Ovary (tissue), 3 donors: Measurements from ENCODE around the gene GLYATL3.

Experiments used
- EP300 ChIP-seq: sonication (generic); formaldehyde crosslinking; IDR thresholded peaks from one replicate; pipeline ENCODE4 v1.6.1; 2017; ENCODE audit warnings: antibody characterized with exemption
- POLR2A ChIP-seq: fragments of 450-650 bp; IDR thresholded peaks from one replicate; pipeline ENCODE4 v1.6.1; 2017; ENCODE audit warnings: antibody characterized with exemption, mild to moderate bottlenecking, moderate library complexity
- TF ChIP-seq, protein P1 (sequence below), 3 donors: fragments of 450-650 bp in 2 of 3; fragments of 200-600 bp in 1 of 3; IDR thresholded peaks; one replicate each; pipeline versions ENCODE4 v1.5.1 to v1.8.0; 2016 to 2022; ENCODE audit warnings: antibody characterized with exemption in 3 of 3, mild to moderate bottlenecking in 1 of 3
- donor health status: DM: no; HTN: no; CAD: no.

DNA sequence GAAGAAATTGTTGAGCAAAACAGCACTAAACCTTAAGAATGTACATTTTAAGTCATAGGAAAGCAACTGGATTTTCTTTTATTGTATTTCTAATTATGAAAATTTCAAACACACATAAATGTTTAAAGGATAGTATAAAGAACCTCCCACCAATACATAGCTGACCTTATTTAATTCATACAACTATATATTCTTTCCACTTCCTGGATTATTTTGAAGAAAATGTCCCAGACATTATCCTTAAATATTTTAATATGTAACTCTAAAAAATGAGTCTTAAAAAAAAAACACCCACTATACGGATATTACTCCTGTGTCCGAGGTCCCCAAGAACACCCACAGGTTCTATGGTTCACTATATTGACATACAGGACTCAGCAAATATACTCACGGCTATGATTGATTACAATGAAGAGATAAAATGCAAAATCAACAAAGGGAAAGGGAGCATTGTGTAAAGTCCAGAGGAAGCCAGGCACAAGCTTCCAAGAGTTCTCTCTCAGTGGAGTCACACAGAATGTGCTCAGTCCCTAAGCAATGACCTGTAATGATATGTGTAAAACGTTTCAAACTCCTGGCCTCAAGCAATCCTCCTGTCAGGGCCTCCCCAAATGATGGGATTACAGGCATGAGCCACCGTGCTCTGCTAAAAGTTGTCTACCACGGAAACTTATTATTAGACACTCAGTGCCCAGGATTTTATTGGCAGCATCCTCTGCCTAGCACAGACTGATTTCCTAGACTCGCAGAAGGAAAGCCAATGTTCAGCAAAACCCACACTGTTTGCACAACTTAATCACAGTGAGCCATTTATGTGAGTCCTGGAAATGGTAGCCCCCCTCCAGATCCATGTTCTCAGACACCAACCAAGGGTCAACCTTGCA is 23.2 kb downstream of the GLYATL3 start:
- TF ChIP-seq, protein P1, sequence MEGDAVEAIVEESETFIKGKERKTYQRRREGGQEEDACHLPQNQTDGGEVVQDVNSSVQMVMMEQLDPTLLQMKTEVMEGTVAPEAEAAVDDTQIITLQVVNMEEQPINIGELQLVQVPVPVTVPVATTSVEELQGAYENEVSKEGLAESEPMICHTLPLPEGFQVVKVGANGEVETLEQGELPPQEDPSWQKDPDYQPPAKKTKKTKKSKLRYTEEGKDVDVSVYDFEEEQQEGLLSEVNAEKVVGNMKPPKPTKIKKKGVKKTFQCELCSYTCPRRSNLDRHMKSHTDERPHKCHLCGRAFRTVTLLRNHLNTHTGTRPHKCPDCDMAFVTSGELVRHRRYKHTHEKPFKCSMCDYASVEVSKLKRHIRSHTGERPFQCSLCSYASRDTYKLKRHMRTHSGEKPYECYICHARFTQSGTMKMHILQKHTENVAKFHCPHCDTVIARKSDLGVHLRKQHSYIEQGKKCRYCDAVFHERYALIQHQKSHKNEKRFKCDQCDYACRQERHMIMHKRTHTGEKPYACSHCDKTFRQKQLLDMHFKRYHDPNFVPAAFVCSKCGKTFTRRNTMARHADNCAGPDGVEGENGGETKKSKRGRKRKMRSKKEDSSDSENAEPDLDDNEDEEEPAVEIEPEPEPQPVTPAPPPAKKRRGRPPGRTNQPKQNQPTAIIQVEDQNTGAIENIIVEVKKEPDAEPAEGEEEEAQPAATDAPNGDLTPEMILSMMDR (IDR thresholded peaks at IDR 0.05) = no peak
- TF ChIP-seq EP300 (no peak), POLR2A (no peak)
